H1 (cell line): ENCODE measurements around the gene C3orf85. TPM values are rescaled to one million over a fixed set of nuclear protein-coding genes. Genes with fewer than 3 reads are reported as not detected.

Experiments
- EZH2 ChIP-seq: fragments of 200-600 bp; sonication (generic); IDR thresholded peaks from 2 replicates; pipeline ENCODE4 v1.7.1; 2012; ENCODE audit warnings: low read depth, mild to moderate bottlenecking, moderate library complexity, low read length, inconsistent platforms; ENCODE audit not compliant: severe bottlenecking
- HDAC6 ChIP-seq: IDR thresholded peaks from one replicate; pipeline ENCODE4 v1.7.1; 2012; ENCODE audit warnings: low read depth, mild to moderate bottlenecking, inconsistent platforms, low read length, moderate library complexity
- KDM1A ChIP-seq: fragments of 200-600, 300-600 bp; sonication (generic); IDR thresholded peaks from 2 replicates; pipeline ENCODE4 v1.7.1; 2016; ENCODE audit warnings: mild to moderate bottlenecking, low read length, borderline replicate concordance
- RXRA ChIP-seq: IDR thresholded peaks from 2 replicates; pipeline ENCODE4 v1.6.1; 2011; ENCODE audit warnings: low read depth, mild to moderate bottlenecking, low read length, moderate library complexity; ENCODE audit not compliant: insufficient read depth
- SIN3A ChIP-seq, 2 experiments: IDR thresholded peaks in 1 of 2; conservative IDR thresholded peaks in 1 of 2; 2 replicates each; pipeline ENCODE4 v1.6.1; 2011 to 2012; ENCODE audit warnings: low read length in 2 of 2, improper control_type of control experiment in 1 of 2, low read depth in 1 of 2, mild to moderate bottlenecking in 1 of 2
- USF2 ChIP-seq: IDR thresholded peaks from 2 replicates; pipeline ENCODE4 v1.6.1; 2011; ENCODE audit warnings: low read length, improper control_type of control experiment
- polyA plus RNA-seq, 7 experiments: library from polyadenylated mRNA; depleted of rRNA in 3 of 7; stranded (reverse) in 5 of 7; unstranded in 2 of 7; fragments of >200 nt in 5 of 7; fragments of 200-250 nt in 2 of 7; gene quantifications; 1 replicate in 5 of 7; 2 replicates in 1 of 7; 4 replicates in 1 of 7; pipeline versions ENCODE4 v1.2.1 to v1.2.3, GENCODE V29; 2011 to 2013; ENCODE audit warnings: missing spikeins in 2 of 7, mixed read lengths in 2 of 7
- total RNA-seq: library from RNA; stranded (reverse); fragmentation: NEBNext Ultra II Directional; extraction: Animal tissue kit (Norgen Biotek cat#: 25700); gene quantifications from 2 replicates; pipeline ENCODE4 v1.2.1, GENCODE V29; 2021

The C3orf85 gene
- total and polyA plus RNA-seq, 2 of the 8 experiments (the other 6 are each of a cell fraction or from before 2014, with no cell fraction given): not detected

GRCh38 chr3:109143646-109144045, 7.1 kb downstream of the C3orf85 start (continued):
- TF ChIP-seq USF2: no peak
- no peak for TF ChIP-seq SIN3A (conservative IDR thresholded peaks at IDR 0.05 in 1 of 2, IDR thresholded peaks at IDR 0.05 in 1 of 2; ENCODE audit: low read depth in 1 of 2, low read length in 2 of 2)
- no peak for TF ChIP-seq EZH2
- TF ChIP-seq RXRA: no peak
- TF ChIP-seq HDAC6: no peak
- no peak for TF ChIP-seq KDM1A
